GM13976 (cell line): ENCODE results near the gene NTRK2.

Experiments used
- DNase-seq: peaks from one replicate; pipeline ENCODE4 v3.0.0; 2012; ENCODE audit warnings: low spot score
- in situ Hi-C: fragments of 300-500 bp; cut with MboI; formaldehyde crosslinking; loops from one replicate; pipeline ENCODE4 v1.12.0; 2022; ENCODE audit warnings: low sequenced_read_pairs, mixed read lengths, inconsistent platforms; ENCODE audit not compliant: unreplicated experiment
- TF ChIP-seq, protein P1 (sequence below): IDR thresholded peaks from 2 replicates; pipeline ENCODE4 v1.5.1; 2012; ENCODE audit warnings: borderline replicate concordance, mild to moderate bottlenecking; ENCODE audit not compliant: insufficient read depth; ENCODE audit errors: extremely low read depth, missing control alignments, control extremely low read depth

Gene NTRK2

DNA sequence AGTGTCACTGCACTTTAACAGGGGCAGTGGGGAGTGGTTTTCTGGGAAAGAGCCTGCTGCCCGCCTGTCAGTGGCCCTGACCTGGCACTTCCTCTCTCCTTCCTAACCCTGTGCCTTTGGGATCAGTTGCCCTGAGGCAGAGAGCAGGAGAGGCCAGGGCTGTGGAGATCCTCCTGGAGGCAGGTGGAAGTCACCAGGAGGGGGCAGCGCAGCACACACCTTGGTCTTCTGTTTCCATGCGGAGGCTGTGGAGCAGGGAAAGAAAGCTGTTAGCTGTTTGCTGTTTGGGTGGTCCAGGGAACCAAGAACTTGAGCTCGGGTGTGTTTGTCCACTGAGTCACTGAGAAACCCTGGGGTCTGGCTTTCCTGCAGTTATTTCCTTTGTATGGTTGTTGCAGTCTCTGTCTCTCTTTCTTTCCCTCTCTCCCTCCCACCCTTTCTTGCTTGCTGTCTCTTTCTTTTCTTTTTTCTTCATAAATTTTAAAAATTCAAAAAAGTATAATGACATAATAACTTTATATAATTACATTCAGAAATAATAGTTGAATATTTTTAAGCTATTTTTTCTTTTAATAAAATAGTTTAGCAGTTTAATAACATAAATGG, 28.1 kb downstream of the NTRK2 start:
- TF ChIP-seq, protein P1, sequence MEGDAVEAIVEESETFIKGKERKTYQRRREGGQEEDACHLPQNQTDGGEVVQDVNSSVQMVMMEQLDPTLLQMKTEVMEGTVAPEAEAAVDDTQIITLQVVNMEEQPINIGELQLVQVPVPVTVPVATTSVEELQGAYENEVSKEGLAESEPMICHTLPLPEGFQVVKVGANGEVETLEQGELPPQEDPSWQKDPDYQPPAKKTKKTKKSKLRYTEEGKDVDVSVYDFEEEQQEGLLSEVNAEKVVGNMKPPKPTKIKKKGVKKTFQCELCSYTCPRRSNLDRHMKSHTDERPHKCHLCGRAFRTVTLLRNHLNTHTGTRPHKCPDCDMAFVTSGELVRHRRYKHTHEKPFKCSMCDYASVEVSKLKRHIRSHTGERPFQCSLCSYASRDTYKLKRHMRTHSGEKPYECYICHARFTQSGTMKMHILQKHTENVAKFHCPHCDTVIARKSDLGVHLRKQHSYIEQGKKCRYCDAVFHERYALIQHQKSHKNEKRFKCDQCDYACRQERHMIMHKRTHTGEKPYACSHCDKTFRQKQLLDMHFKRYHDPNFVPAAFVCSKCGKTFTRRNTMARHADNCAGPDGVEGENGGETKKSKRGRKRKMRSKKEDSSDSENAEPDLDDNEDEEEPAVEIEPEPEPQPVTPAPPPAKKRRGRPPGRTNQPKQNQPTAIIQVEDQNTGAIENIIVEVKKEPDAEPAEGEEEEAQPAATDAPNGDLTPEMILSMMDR: peak; percentile 94
- in situ Hi-C loops: loop anchor here (5.0 to 10.0 kb wide), 2 partner anchors 85 to 257 kb away; no protein-coding TSS in a partner anchor

DNA sequence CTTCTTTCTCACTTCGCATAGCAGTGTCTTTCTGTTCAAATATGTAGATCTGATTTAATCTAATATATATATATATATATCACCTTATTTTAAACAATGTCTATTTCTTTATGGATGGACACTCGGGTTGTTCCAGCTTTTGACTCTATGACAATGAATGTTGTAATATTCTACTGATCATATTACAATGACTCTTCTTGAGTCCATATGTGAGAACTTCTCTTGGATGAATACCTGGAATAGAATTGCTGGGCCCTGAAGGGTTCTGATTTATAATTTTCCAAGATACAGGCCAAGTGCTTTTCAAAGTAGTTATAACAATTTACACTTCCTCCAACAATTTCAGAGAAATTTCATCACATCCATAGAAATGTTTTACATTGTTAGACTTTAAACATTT, 28.8 kb downstream of the NTRK2 start:
- TF ChIP-seq, protein P1: no peak
- no peak for DNase-seq
- in situ Hi-C loops: loop anchor here (5.0 to 10.0 kb wide), 2 partner anchors 84 to 256 kb away; no protein-coding TSS in a partner anchor

More for the DNA sequence above, 28.1 kb downstream of the NTRK2 start:
- DNase-seq: peak; percentile 63

DNA sequence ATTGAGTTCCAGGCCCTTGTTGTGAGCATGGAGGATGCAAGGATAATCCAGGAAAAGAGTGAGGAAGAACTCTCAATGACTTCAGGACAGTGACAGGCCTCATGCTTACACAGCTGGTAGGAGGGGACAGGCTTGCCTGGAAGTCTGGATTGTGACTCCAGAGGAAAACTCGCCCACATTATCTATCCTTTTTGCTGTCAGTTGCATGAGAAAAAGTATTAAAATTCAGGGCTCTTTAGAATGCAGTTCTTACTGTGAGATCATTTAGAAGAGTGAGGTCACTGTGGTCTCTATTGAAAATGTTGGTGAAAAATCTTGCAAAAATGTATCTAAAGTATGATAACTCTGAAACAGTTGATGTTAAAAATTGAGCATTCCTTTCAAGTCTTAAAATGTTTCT, 30.5 kb downstream of the NTRK2 start:
- no peak for DNase-seq
- TF ChIP-seq, protein P1: no peak
- in situ Hi-C loops: loop anchor here (5.0 to 10.0 kb wide), 2 partner anchors 82 to 255 kb away; no protein-coding TSS in a partner anchor

DNA sequence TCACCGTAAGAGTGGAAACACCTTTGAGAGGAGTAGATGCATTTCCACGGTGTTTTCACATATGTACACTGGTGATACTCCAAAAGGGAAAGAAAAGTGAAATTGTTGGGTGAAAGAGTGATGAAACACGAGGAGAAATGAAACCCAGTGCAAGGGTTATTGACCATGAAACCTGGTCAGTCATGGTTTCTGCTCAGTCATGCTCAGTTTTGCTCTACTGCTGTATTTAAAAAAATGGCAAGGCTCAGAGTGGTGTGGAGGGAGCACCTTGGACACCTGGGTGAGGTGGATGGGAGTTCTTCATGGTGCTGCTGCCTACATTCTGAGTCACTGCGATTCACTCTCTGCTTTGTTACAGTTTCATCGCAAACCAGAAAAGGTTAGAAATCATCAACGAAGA, 32.3 kb downstream of the NTRK2 start:
- peak; percentile 46 for DNase-seq
- in situ Hi-C loops: no loop called here
- TF ChIP-seq, protein P1: no peak

DNA sequence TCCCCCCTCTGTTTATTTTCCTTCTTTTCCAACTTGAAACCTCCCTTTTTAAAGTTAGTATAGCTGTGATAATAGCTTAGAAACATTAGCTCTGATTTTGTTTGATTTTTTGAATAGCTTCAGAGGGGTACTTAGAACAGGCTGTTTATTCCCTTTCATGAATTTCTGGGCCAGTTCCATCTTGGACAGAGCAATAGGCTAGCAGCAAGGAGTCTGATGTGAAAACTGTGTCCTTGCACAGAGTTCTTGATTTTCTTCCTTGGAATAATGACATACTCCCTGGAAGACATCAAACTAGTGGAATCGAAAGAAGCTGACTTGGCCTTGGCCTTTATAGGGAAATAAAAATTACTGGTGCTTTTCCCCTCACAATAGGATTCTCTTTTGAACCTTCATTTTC, 32.9 kb downstream of the NTRK2 start:
- DNase-seq: no peak
- in situ Hi-C loops: no loop called here
- TF ChIP-seq, protein P1: no peak

DNA sequence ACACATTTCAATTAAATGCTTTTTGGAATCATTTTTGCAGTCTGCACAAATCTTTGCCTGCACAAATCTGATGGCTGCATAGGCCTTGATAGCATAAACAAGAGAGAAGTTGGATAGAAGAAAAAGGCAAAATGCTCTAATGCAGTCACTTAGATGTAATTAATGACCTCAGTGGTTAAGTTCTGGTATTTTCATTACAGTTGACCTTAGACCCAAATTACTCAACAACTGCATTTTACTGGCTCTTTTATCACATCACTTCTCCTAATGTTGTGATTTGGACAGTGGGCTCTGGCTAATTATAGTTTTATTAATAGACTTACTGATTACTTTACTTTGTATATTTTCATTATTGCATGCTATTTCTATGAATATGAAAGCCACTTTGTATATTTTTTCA, 34.3 kb downstream of the NTRK2 start:
- DNase-seq: no peak
- in situ Hi-C loops: no loop called here
- TF ChIP-seq, protein P1: no peak
